Mesendoderm (in vitro differentiated cells): ENCODE results near the gene OLFML2A.

ENCODE experiments used
- DNase-seq: peaks from one replicate; pipeline ENCODE4 v3.0.0; 2013
- H2AK5ac ChIP-seq: 2 replicates; pipeline ENCODE4 v1.6.1; 2013; ENCODE audit warnings: low read length, inconsistent platforms
- H2BK120ac ChIP-seq: 2 replicates; pipeline ENCODE4 v1.6.1; 2013; ENCODE audit warnings: low read depth, mild to moderate bottlenecking, low read length, moderate library complexity, mixed read lengths
- H2BK15ac ChIP-seq: replicated peaks from 2 replicates; pipeline ENCODE4 v1.6.1; 2013; ENCODE audit warnings: low read depth, mild to moderate bottlenecking, moderate library complexity
- H2BK5ac ChIP-seq: 2 replicates; pipeline ENCODE4 v1.6.1; 2013; ENCODE audit warnings: low read length, inconsistent platforms
- H3K18ac ChIP-seq: 2 replicates; pipeline ENCODE4 v1.6.1; 2013; ENCODE audit warnings: mild to moderate bottlenecking, low read length, mixed read lengths
- H3K23ac ChIP-seq: one replicate; pipeline ENCODE4 v1.6.1; 2013; ENCODE audit warnings: low read length
- H3K27ac ChIP-seq: 2 replicates; pipeline ENCODE4 v1.5.1; 2013; ENCODE audit warnings: low read depth, mild to moderate bottlenecking, inconsistent platforms, low read length, moderate library complexity
- H3K27me3 ChIP-seq: 2 replicates; pipeline ENCODE4 v1.6.1; 2013; ENCODE audit warnings: low read length, control low read depth, mild to moderate bottlenecking, inconsistent platforms; ENCODE audit not compliant: insufficient read depth, poor library complexity
- H3K36me3 ChIP-seq: 2 replicates; pipeline ENCODE4 v1.6.1; 2013; ENCODE audit warnings: low read length, inconsistent platforms; ENCODE audit not compliant: control insufficient read depth, insufficient read depth
- H3K4ac ChIP-seq: one replicate; pipeline ENCODE4 v1.6.1; 2013; ENCODE audit warnings: low read depth, mild to moderate bottlenecking, low read length, moderate library complexity
- H3K4me1 ChIP-seq: 2 replicates; pipeline ENCODE4 v1.6.1; 2013; ENCODE audit warnings: low read depth, low read length, inconsistent platforms; ENCODE audit not compliant: control insufficient read depth
- H3K4me2 ChIP-seq: 2 replicates; pipeline ENCODE4 v1.6.1; 2013; ENCODE audit warnings: low read length
- H3K4me3 ChIP-seq: 2 replicates; pipeline ENCODE4 v1.5.1; 2013; ENCODE audit warnings: mild to moderate bottlenecking, low read length
- H3K56ac ChIP-seq: one replicate; pipeline ENCODE4 v1.6.1; 2013; ENCODE audit warnings: low read length
- H3K79me1 ChIP-seq: 2 replicates; pipeline ENCODE4 v1.6.1; 2013; ENCODE audit warnings: low read length, inconsistent platforms
- H3K79me2 ChIP-seq: 2 replicates; pipeline ENCODE4 v1.6.1; 2013; ENCODE audit warnings: mild to moderate bottlenecking, low read length; ENCODE audit not compliant: control insufficient read depth, insufficient read depth
- H3K9ac ChIP-seq: 2 replicates; pipeline ENCODE4 v1.6.1; 2013; ENCODE audit warnings: low read length, inconsistent platforms
- H4K5ac ChIP-seq: one replicate; pipeline ENCODE4 v1.6.1; 2013; ENCODE audit warnings: low read length
- H4K8ac ChIP-seq: one replicate; pipeline ENCODE4 v1.6.1; 2013; ENCODE audit warnings: low read depth, mild to moderate bottlenecking, control low read depth, low read length, moderate library complexity
- WGBS: extraction: QIAGEN DNeasy Blood & Tissue Kit; methylation state at CpG from one replicate; pipeline ENCODE4 v1.1.7; 2013; ENCODE audit warnings: low lambda C conversion rate, missing lambda C conversion rate; ENCODE audit not compliant: insufficient coverage; ENCODE audit errors: extremely low coverage; 5-methylcytosine and 5-hydroxymethylcytosine counted together

Gene OLFML2A

DNA sequence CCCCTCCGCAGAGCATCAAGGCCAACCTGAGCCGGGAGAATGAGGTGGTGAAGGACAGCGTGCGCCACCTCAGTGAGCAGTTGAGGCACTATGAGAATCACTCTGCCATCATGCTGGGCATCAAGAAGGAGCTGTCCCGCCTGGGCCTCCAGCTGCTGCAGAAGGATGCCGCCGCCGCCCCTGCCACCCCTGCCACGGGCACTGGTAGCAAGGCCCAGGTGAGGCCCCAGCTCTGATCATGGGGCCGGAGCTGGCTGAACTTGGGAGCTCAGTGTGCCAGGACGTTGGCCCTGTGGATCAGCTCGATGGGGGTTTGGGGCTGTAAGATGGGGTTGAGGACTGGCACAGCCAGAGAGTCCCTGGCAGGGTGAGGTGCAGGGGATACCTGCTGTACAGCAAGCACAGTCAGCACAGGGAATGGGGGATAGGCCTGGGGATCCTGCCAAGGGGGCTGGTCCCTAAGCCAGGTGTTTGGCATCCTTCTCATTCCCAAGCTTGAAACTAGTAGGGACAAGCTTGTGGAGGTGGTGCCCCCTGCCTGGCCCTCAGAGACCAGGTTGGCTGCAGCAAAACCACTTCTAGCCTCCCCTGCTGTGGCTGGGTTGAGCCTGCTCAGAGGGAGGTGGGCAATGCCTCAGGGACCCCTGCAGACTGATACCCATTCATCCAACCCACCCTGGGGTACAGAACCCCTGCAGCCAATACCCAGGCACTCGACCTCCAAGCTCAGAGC, 22.5 kb downstream of the OLFML2A start:
- H4K8ac ChIP-seq: no peak overlapping the region
- no peak overlapping the region for H3K27ac ChIP-seq
- H3K79me2 ChIP-seq: no peaks in the 10 kb centered on the region
- H2BK15ac ChIP-seq: no peak overlapping the region
- no peaks in the 10 kb centered on the region for H3K27me3 ChIP-seq
- H3K4ac ChIP-seq: no peak overlapping the region
- H3K4me2 ChIP-seq: no peak overlapping the region
- H2BK120ac ChIP-seq: no peak overlapping the region
- no peak overlapping the region for H3K18ac ChIP-seq
- H4K5ac ChIP-seq: no peak overlapping the region
- no peak overlapping the region for H3K9ac ChIP-seq
- no peak overlapping the region for H2BK5ac ChIP-seq
- no CpG with 5 or more reads among the region's 13 CpGs for WGBS
- no peak overlapping the region for H3K4me3 ChIP-seq
- no peaks in the 10 kb centered on the region for H3K36me3 ChIP-seq
- H3K4me1 ChIP-seq: no peaks in the 10 kb centered on the region
- no peak for DNase-seq
- H2AK5ac ChIP-seq: no peak overlapping the region
- H3K56ac ChIP-seq: no peak overlapping the region
- no peak overlapping the region for H3K23ac ChIP-seq
- no peaks in the 10 kb centered on the region for H3K79me1 ChIP-seq

DNA sequence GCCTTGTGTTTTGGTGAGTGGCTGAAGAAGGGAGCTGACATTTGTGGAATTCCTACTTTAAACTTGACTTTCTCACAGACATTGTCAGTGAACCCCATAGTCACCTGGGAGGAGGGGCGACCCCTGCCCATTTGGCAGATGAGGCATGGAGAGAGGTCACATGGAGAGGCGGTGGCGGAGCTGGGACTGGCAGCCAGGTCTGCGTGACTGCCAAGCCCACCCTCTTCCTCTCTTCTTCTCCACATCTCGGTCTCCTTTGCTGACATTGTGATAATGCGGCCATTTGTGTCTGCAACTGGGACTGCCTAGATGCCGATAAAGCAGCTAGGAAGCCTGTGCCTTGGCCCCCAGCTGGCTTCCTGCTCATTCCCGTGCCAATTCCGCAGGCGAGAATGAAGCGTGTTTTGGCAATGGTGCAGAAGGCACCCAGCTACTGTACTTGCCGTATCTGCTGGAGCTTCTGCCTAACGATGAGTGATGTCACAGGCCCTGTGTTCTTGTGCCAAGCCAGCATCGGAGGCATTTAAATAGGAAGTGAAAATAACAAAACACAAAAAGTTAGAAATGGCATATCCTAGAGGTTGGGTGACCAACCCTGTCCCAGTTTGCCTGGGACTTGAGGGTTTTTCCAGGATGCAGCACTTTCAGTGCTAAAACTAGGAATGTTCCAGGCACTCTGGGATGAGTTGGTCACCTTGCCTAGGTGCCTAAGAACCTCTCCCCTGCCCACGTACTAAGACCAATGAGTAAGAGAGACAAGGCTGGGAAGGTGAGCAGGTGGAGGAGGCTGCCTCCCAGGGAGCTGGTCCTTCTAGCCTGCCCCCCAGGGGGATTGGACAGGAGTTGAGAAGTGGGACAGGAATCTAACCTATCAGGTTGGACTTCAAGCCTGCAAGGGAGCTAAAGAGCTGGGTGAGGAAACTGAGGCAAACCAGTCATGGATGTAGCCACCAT, 23.6 kb downstream of the OLFML2A start:
- Histone ChIP-seq H2BK15ac (no peak overlapping the region), H3K9ac (no peak overlapping the region), H3K27me3 (no peaks in the 10 kb centered on the region), H2BK5ac (no peak overlapping the region), H3K4me1 (no peaks in the 10 kb centered on the region), H3K18ac (no peak overlapping the region), H3K23ac (no peak overlapping the region), H3K4me3 (no peak overlapping the region), H3K79me1 (no peaks in the 10 kb centered on the region), H3K79me2 (no peaks in the 10 kb centered on the region), H4K5ac (no peak overlapping the region), H3K36me3 (no peaks in the 10 kb centered on the region), H2BK120ac (no peak overlapping the region), H4K8ac (no peak overlapping the region), H3K4ac (no peak overlapping the region), H3K27ac (no peak overlapping the region), H3K56ac (no peak overlapping the region), H3K4me2 (no peak overlapping the region), H2AK5ac (no peak overlapping the region)
- no peak for DNase-seq
- WGBS: no CpG with 5 or more reads among the region's 15 CpGs

DNA sequence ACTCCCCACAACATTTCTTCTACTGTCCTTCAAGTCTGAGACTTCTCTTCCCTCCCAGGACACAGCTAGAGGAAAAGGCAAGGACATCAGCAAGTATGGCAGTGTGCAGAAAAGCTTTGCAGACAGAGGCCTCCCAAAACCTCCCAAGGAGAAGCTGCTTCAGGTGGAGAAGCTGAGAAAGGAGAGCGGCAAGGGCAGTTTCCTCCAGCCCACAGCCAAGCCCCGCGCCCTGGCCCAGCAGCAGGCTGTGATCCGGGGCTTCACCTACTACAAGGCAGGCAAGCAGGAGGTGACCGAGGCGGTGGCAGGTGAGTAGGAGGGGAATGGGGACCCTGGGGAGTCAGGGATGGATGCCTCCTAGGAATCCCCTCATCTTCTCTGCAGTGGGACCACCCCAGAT, 24.4 kb downstream of the OLFML2A start:
- H3K4me3 ChIP-seq: no peak overlapping the region
- H2AK5ac ChIP-seq: no peak overlapping the region
- H3K27ac ChIP-seq: no peak overlapping the region
- H3K56ac ChIP-seq: no peak overlapping the region
- no peak overlapping the region for H3K23ac ChIP-seq
- no peak overlapping the region for H2BK15ac ChIP-seq
- H3K36me3 ChIP-seq: no peaks in the 10 kb centered on the region
- no CpG with 5 or more reads among the region's 6 CpGs for WGBS
- H3K79me2 ChIP-seq: no peaks in the 10 kb centered on the region
- no peak overlapping the region for H4K8ac ChIP-seq
- no peaks in the 10 kb centered on the region for H3K4me1 ChIP-seq
- H4K5ac ChIP-seq: no peak overlapping the region
- H3K79me1 ChIP-seq: no peaks in the 10 kb centered on the region
- H3K9ac ChIP-seq: no peak overlapping the region
- no peak overlapping the region for H2BK120ac ChIP-seq
- H3K4me2 ChIP-seq: no peak overlapping the region
- H3K27me3 ChIP-seq: no peaks in the 10 kb centered on the region
- H3K18ac ChIP-seq: no peak overlapping the region
- no peak for DNase-seq
- no peak overlapping the region for H3K4ac ChIP-seq
- no peak overlapping the region for H2BK5ac ChIP-seq

DNA sequence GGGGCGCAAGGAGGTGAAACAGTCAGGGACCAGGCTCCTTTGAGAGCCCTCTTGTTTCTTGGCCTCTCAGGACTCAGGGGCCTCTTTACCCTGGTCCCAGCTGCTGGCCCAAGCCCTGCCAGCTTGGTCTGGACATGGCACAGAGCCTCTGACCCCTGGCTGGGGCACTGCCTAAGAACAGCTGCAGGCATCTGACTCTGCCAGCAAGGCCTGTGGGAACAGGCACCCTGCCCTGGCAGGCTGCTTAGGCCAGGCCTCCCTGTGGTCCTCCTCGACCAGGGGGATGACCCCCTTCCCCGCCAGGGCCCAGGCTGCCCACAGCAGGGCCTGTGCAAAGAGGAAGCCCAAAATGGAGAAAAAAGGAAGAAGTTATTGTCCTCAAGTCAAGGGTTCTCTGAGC, 25.5 kb downstream of the OLFML2A start:
- H2BK15ac ChIP-seq: no peak overlapping the region
- no peak overlapping the region for H4K5ac ChIP-seq
- H3K9ac ChIP-seq: no peak overlapping the region
- H3K27me3 ChIP-seq: no peaks in the 10 kb centered on the region
- no peak overlapping the region for H3K18ac ChIP-seq
- no peak overlapping the region for H2BK120ac ChIP-seq
- no peaks in the 10 kb centered on the region for H3K79me1 ChIP-seq
- H3K36me3 ChIP-seq: no peaks in the 10 kb centered on the region
- no peaks in the 10 kb centered on the region for H3K79me2 ChIP-seq
- no peak overlapping the region for H4K8ac ChIP-seq
- WGBS: no CpG with 5 or more reads among the region's 3 CpGs
- H3K56ac ChIP-seq: no peak overlapping the region
- H2AK5ac ChIP-seq: no peak overlapping the region
- no peak overlapping the region for H3K23ac ChIP-seq
- no peak overlapping the region for H3K4ac ChIP-seq
- no peak overlapping the region for H3K4me3 ChIP-seq
- no peak overlapping the region for H2BK5ac ChIP-seq
- H3K27ac ChIP-seq: no peak overlapping the region
- H3K4me2 ChIP-seq: no peak overlapping the region
- DNase-seq: no peak
- no peaks in the 10 kb centered on the region for H3K4me1 ChIP-seq

DNA sequence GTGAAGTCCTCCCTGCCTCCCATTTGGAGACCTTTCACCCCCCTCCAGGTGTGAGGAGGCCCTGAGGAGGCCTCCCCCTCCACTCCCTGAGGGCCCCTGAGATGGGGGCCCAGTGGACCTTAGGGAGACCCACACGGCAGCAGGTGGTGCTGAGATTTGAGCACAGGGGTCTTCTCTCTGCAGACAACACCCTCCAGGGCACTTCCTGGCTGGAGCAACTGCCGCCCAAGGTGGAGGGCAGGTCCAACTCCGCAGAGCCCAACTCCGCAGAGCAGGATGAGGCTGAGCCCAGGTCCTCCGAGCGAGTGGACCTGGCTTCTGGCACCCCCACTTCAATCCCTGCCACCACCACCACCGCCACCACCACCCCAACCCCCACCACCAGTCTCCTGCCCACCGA, 27.0 kb downstream of the OLFML2A start:
- H3K79me1 ChIP-seq: no peaks in the 10 kb centered on the region
- no peak overlapping the region for H4K8ac ChIP-seq
- no peaks in the 10 kb centered on the region for H3K4me1 ChIP-seq
- H2BK120ac ChIP-seq: no peak overlapping the region
- H3K23ac ChIP-seq: no peak overlapping the region
- no peak overlapping the region for H2BK15ac ChIP-seq
- no peak overlapping the region for H3K56ac ChIP-seq
- no peak overlapping the region for H3K18ac ChIP-seq
- WGBS: no CpG with 5 or more reads among the region's 8 CpGs
- no peak overlapping the region for H3K4ac ChIP-seq
- H3K27me3 ChIP-seq: no peaks in the 10 kb centered on the region
- no peak overlapping the region for H3K9ac ChIP-seq
- H3K27ac ChIP-seq: no peak overlapping the region
- H2AK5ac ChIP-seq: no peak overlapping the region
- no peaks in the 10 kb centered on the region for H3K79me2 ChIP-seq
- no peak for DNase-seq
- no peak overlapping the region for H4K5ac ChIP-seq
- H3K36me3 ChIP-seq: no peaks in the 10 kb centered on the region
- H3K4me2 ChIP-seq: no peak overlapping the region
- H2BK5ac ChIP-seq: no peak overlapping the region
- H3K4me3 ChIP-seq: no peak overlapping the region
